ENCODE results near the gene ACAA2. TPM values are rescaled to one million over a fixed set of nuclear protein-coding genes. Genes with fewer than 3 reads are reported as not detected.

Gene ACAA2
- polyA plus RNA-seq, 3 donors: 20.8 to 109 (median 97.6) TPM

- Histone ChIP-seq H3K4me1 (ENCODE audit: control insufficient read depth in 1 of 2, insufficient read depth in 2 of 2, low read length in 2 of 2) (no peaks in the 10 kb centered on the region), H3K9me3 (replicated peaks in 1 of 2; ENCODE audit: control insufficient read depth in 1 of 2, insufficient read depth in 1 of 2, low read length in 2 of 2) (peaks cover 3 to 5% of the 10 kb centered on the region in 2 donors), H3K36me3 (replicated peaks in 1 of 2; ENCODE audit: control insufficient read depth in 1 of 2, insufficient read depth in 2 of 2, low read length in 2 of 2) (no peaks in the 10 kb centered on the region), H3K27me3 (ENCODE audit: control insufficient read depth in 2 of 2, insufficient read depth in 2 of 2, low read length in 2 of 2) (peaks cover 0 to 4% of the 10 kb centered on the region in 2 donors), H3K9ac (ENCODE audit: insufficient read depth, low read length, poor library complexity, severe bottlenecking) (no peak overlapping the region), H3K27ac (ENCODE audit: low read depth in 1 of 2, low read length in 2 of 2) (no peak overlapping the region), H3K79me2 (ENCODE audit: insufficient read depth, low read length) (no peaks in the 10 kb centered on the region), H3K4me3 (replicated peaks in 1 of 3; ENCODE audit: low read depth in 2 of 3, low read length in 3 of 3) (no peak overlapping the region), H2AFZ (ENCODE audit: insufficient read depth, low read depth, low read length, poor library complexity, severe bottlenecking) (no peak overlapping the region), H3K4me2 (replicated peaks; ENCODE audit: extremely low read depth, low read length, poor library complexity, severe bottlenecking) (no peak overlapping the region), H4K20me1 (ENCODE audit: insufficient read depth, low read length) (no peaks in the 10 kb centered on the region)
- peaks cover 0 to 8% (median 8%) of the 10 kb centered on the region in 3 donors for H3K27me3 Mint-ChIP-seq (ENCODE audit: low read depth in 3 of 3)
- peaks cover 0 to 6% (median 2%) of the 10 kb centered on the region in 7 donors for H3K9me3 Mint-ChIP-seq
- intact Hi-C loops (cut with micrococcal nuclease): no loop called here
- no peak overlapping the region for H3K27ac Mint-ChIP-seq
- H3K36me3 Mint-ChIP-seq: no peaks in the 10 kb centered on the region
- WGBS (ENCODE audit: insufficient coverage): no CpG with 5 or more reads among the region's 2 CpGs
- H3K4me1 Mint-ChIP-seq: no peaks in the 10 kb centered on the region
- H3K4me3 Mint-ChIP-seq: no peak overlapping the region
- no peak for TF ChIP-seq CTCF (IDR thresholded peaks at IDR 0.05)
- DNase-seq: no peak
These were observed 22.1 kb upstream of the ACAA2 start for GRCh38 chr18:49835405-49835804.

GRCh38 chr18:49834258-49834657, 20.9 kb upstream of the ACAA2 start:
- Mint-ChIP-seq H3K27ac (no peak overlapping the region), H3K9me3 (peaks cover 1 to 10% (median 5%) of the 10 kb centered on the region in 7 donors), H3K36me3 (no peaks in the 10 kb centered on the region), H3K4me3 (no peak overlapping the region), H3K27me3 (ENCODE audit: low read depth in 3 of 3) (peaks cover 4 to 8% (median 8%) of the 10 kb centered on the region in 3 donors), H3K4me1 (no peaks in the 10 kb centered on the region)
- Histone ChIP-seq H3K9me3 (replicated peaks in 1 of 2; ENCODE audit: control insufficient read depth in 1 of 2, insufficient read depth in 1 of 2, low read length in 2 of 2) (peaks cover 5 to 7% of the 10 kb centered on the region in 2 donors), H3K4me2 (replicated peaks; ENCODE audit: extremely low read depth, low read length, poor library complexity, severe bottlenecking) (no peak overlapping the region), H2AFZ (ENCODE audit: insufficient read depth, low read depth, low read length, poor library complexity, severe bottlenecking) (no peak overlapping the region), H3K4me1 (ENCODE audit: control insufficient read depth in 1 of 2, insufficient read depth in 2 of 2, low read length in 2 of 2) (no peaks in the 10 kb centered on the region), H3K9ac (ENCODE audit: insufficient read depth, low read length, poor library complexity, severe bottlenecking) (no peak overlapping the region), H4K20me1 (ENCODE audit: insufficient read depth, low read length) (no peaks in the 10 kb centered on the region), H3K4me3 (replicated peaks in 1 of 3; ENCODE audit: low read depth in 2 of 3, low read length in 3 of 3) (no peak overlapping the region), H3K27ac (ENCODE audit: low read depth in 1 of 2, low read length in 2 of 2) (no peak overlapping the region), H3K79me2 (ENCODE audit: insufficient read depth, low read length) (no peaks in the 10 kb centered on the region), H3K36me3 (replicated peaks in 1 of 2; ENCODE audit: control insufficient read depth in 1 of 2, insufficient read depth in 2 of 2, low read length in 2 of 2) (no peaks in the 10 kb centered on the region), H3K27me3 (ENCODE audit: control insufficient read depth in 2 of 2, insufficient read depth in 2 of 2, low read length in 2 of 2) (peaks cover 0 to 4% of the 10 kb centered on the region in 2 donors)
- no peak for TF ChIP-seq CTCF (IDR thresholded peaks at IDR 0.05)
- DNase-seq: no peak
- intact Hi-C loops (cut with micrococcal nuclease): no loop called here
- 94% methylated on average over 2 of the region's 3 CpGs for WGBS (ENCODE audit: insufficient coverage)
